Measurements from ENCODE around the gene METTL21C.

Gene METTL21C

GRCh38 chr13:102657630-102658029, 37.2 kb downstream of the METTL21C start:
- DNase-seq = no peak

DNA sequence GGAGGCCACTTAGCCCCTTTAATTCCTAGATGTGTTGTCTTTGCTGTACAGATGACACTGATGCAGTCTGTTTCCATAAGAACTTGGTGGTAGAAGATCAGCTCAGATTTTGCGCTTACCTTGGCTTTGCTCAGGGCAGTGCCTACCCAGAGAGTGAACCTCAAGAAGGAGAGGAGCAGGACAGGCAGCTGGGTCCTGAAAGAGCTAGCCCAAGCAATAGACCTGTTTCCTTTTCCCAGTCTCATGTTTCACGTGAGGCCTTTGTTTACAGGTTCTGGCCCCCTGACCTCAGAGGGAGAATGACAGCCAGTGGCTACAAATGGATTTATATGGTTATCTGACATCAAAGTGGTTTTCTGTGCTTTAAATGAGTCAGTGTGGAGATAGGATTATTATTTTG, 40.1 kb downstream of the METTL21C start:
- DNase-seq = no peak

- DNase-seq = no peak
These were observed 43.0 kb downstream of the METTL21C start for GRCh38 chr13:102651892-102652291.

GRCh38 chr13:102651392-102651791, 43.5 kb downstream of the METTL21C start:
- DNase-seq = no peak

GRCh38 chr13:102650444-102650843, 44.4 kb downstream of the METTL21C start:
- no peak for DNase-seq

- DNase-seq = no peak
These were observed 46.8 kb downstream of the METTL21C start for GRCh38 chr13:102648046-102648445.

DNA sequence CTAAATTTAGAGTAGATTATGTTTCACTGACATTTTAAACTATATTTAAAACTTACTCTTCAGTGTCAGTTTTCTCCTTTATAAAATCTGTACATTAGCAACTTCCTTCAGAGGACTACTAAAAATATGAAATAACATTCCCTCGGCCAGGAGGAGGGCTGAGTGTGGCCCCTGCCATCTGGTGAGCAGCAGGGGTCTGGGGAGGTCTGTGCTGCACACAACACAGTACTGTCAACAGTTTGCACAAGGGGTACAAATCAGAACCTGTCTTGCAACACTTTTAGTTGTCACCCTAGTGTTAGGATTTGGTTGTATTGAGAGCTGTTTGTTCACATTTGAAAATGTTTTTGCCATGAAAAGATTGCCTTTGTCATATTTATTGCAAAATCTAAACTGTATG, 49.1 kb downstream of the METTL21C start:
- DNase-seq = no peak

GRCh38 chr13:102643656-102644055, 51.2 kb downstream of the METTL21C start:
- DNase-seq = no peak

GRCh38 chr13:102642475-102642874, 52.4 kb downstream of the METTL21C start:
- no peak for DNase-seq

DNA sequence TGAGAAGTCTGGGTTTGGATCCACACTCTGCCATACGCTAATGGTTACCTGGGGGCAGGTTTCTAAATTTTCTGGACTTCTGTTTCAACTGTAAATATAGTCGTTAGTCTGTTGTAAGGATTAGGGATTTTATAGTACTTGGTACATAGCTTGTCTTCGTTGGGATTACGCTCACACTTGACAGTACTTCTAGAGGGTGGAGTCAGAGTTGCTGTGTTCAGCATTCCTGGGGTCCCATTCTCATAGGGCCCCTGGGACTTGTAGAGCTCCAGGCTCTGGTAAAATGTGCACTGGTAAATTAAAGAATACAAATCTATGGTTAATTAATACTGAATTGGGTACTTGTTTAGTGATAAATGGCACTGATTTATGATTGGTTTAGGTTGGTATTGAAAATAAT, 52.8 kb downstream of the METTL21C start:
- DNase-seq = no peak

GRCh38 chr13:102638741-102639140, 56.1 kb downstream of the METTL21C start:
- no peak for DNase-seq

Measured in NCI-H510A (cell line).